Ascending aorta (tissue), 2 donors: Measurements from ENCODE around the gene ENAH. TPM values are rescaled to one million over a fixed set of nuclear protein-coding genes. Genes with fewer than 3 reads are reported as not detected.

Source experiments
- DNase-seq, 2 donors: peaks; one replicate each; pipeline ENCODE4 v3.0.0-alpha.2; 2019; ENCODE audit warnings: low spot score in 2 of 2
- H3K27ac ChIP-seq, 2 donors: fragments of 200-600 bp; sonication (generic); one replicate each; pipeline ENCODE4 v1.5.1; 2016 to 2017; ENCODE audit warnings: mild to moderate bottlenecking in 1 of 2
- H3K27me3 ChIP-seq: fragments of 200-600 bp; sonication (generic); one replicate; pipeline ENCODE4 v1.5.1; 2017
- H3K36me3 ChIP-seq, 2 donors: fragments of 200-600 bp; sonication (generic); one replicate each; pipeline ENCODE4 v1.5.1; 2016
- H3K4me1 ChIP-seq, 2 donors: fragments of 200-600 bp; sonication (generic); one replicate each; pipeline ENCODE4 v1.5.1; 2016 to 2017; ENCODE audit warnings: mild to moderate bottlenecking in 1 of 2
- H3K4me3 ChIP-seq, 2 donors: fragments of 200-600 bp; sonication (generic); one replicate each; pipeline ENCODE4 v1.5.1; 2016 to 2017; ENCODE audit warnings: mild to moderate bottlenecking in 1 of 2
- H3K9me3 ChIP-seq, 2 donors: fragments of 200-600 bp; sonication (generic); one replicate each; pipeline ENCODE4 v1.5.1; 2016
- intact Hi-C: fragments of 100-400 bp; cut with DNase I; formaldehyde crosslinking; loops from one replicate; pipeline ENCODE4 v1.15.1; 2023
- total RNA-seq: library from RNA; depleted of rRNA; stranded (reverse); fragments of >200 nt; gene quantifications from one replicate; pipeline ENCODE4 v1.1.0, GENCODE V29; 2016
- TF ChIP-seq, protein P1 (sequence below), 3 experiments: fragments of 200-600 bp in 2 of 3; fragments of 450-650 bp in 1 of 3; sonication (generic) in 2 of 3; IDR thresholded peaks; one replicate each; pipeline ENCODE4 v1.5.1; 2016 to 2019; ENCODE audit warnings: antibody characterized with exemption in 3 of 3, mild to moderate bottlenecking in 1 of 3, moderate library complexity in 1 of 3

The ENAH gene
- total RNA-seq, 1 donor from 2014 or later, result 103 TPM

DNA sequence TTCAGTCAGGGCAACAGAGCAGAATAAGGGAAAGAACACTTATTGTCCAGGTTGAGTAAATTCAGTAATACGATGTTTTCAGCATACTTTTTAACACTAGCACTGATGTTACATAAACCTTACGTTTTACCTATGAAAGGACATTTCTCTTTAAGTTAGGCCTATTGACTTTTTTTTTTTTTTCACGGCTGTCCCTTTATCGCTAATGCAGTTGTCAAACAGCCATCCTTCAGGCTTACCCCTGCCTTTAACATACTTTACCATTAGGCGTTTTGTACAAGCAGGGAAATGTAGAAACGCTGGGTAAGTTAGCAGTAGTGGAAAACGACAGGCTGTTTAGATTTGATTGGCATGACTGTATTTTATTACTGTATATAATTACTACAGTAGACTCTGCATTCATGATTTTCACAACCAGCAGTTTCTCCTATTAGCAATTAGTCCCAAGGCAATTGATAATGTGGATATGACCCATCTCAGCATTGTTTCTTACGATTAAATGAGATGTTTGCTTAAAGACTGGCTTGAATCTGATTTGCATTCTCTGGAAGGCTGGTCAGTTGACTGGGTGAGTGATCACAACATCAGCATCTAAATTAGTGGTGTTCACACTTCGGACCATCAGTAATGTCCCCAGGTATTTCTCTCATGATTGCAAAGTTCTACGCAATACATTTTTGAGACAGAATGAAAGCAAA is 115.2 kb downstream of the ENAH start:
- Histone ChIP-seq H3K9me3 (no peaks in the 10 kb centered on the region), H3K27me3 (no peaks in the 10 kb centered on the region), H3K27ac (no peak overlapping the region), H3K36me3 (no peaks in the 10 kb centered on the region), H3K4me3 (no peak overlapping the region), H3K4me1 (peaks cover 0 to 12% of the 10 kb centered on the region in 2 donors)
- no peak for DNase-seq
- intact Hi-C loops, result no loop called here
- TF ChIP-seq, protein P1, sequence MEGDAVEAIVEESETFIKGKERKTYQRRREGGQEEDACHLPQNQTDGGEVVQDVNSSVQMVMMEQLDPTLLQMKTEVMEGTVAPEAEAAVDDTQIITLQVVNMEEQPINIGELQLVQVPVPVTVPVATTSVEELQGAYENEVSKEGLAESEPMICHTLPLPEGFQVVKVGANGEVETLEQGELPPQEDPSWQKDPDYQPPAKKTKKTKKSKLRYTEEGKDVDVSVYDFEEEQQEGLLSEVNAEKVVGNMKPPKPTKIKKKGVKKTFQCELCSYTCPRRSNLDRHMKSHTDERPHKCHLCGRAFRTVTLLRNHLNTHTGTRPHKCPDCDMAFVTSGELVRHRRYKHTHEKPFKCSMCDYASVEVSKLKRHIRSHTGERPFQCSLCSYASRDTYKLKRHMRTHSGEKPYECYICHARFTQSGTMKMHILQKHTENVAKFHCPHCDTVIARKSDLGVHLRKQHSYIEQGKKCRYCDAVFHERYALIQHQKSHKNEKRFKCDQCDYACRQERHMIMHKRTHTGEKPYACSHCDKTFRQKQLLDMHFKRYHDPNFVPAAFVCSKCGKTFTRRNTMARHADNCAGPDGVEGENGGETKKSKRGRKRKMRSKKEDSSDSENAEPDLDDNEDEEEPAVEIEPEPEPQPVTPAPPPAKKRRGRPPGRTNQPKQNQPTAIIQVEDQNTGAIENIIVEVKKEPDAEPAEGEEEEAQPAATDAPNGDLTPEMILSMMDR (IDR thresholded peaks at IDR 0.05), result no peak

DNA sequence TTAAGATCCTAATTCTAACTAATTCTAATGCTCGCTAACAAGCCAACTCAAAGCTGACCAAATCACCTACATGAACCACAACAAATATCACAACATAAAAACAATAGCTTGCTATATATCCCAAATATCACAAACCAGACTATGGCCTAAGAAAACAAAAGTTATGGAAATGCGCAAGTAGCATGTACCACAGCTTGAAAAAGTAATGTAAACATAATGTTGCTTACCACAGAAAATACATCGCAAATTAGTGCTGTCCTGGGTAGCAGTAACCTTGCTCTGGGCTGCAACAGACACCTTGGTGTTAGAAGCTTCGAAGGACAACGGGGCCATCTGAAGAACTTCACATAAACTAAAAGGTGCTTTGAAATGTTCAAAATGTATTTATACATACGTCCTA is 117.6 kb downstream of the ENAH start:
- no peaks in the 10 kb centered on the region for H3K9me3 ChIP-seq
- H3K27me3 ChIP-seq, result no peaks in the 10 kb centered on the region
- H3K36me3 ChIP-seq, result no peaks in the 10 kb centered on the region
- intact Hi-C loops, result no loop called here
- no peak for DNase-seq
- H3K27ac ChIP-seq, result no peak overlapping the region
- peaks cover 0 to 7% of the 10 kb centered on the region in 2 donors for H3K4me1 ChIP-seq
- H3K4me3 ChIP-seq, result no peak overlapping the region
- TF ChIP-seq, protein P1 (IDR thresholded peaks at IDR 0.05), result no peak

DNA sequence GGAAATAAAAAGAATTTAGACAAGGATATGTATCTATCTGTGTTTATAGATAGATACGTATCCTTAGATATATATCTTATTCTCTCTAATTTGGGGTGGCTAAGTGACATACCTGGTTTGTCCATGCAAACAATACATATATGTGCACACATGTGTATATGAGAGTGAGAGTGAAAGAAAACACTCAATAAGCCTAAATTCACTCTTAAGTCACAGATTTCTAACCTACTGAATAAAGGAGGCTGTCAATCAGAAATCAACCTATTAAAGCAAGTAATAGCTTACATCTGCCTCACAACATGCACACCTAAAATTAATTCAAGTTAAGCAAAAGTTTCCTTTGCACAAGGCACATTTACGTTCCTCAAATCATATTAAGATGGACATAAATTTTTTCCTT is 118.2 kb downstream of the ENAH start:
- peaks cover 0 to 4% of the 10 kb centered on the region in 2 donors for H3K4me1 ChIP-seq
- TF ChIP-seq, protein P1 (IDR thresholded peaks at IDR 0.05), result no peak
- intact Hi-C loops, result no loop called here

DNA sequence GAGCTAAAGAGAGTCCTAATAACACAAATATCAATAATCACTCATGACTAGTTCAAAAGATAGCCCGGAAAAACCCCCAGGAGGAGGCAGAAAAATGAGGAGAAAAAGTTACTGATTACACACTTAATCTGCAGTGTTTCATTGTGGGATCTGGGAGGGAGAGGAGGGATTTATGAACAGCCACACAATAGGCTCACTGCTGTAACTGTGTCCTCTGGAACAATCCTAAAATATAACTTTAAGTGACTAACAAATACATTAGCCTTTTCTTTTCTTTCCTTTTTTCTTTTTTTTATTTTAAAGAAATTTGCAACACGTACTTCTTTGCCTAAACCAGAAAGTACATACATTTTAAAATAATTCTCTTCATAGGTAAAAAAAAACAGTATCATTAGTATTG is 118.8 kb downstream of the ENAH start:
- TF ChIP-seq, protein P1 (IDR thresholded peaks at IDR 0.05), result no peak
- H3K9me3 ChIP-seq, result no peaks in the 10 kb centered on the region
- H3K4me3 ChIP-seq, result no peak overlapping the region
- no peak for DNase-seq
- no peak overlapping the region for H3K27ac ChIP-seq
- H3K36me3 ChIP-seq, result peaks cover 0 to 8% of the 10 kb centered on the region in 2 donors
- no peaks in the 10 kb centered on the region for H3K27me3 ChIP-seq
- H3K4me1 ChIP-seq, result peaks cover 0 to 4% of the 10 kb centered on the region in 2 donors
- intact Hi-C loops, result no loop called here

More for the DNA sequence above, 118.2 kb downstream of the ENAH start:
- no peak for DNase-seq
- no peaks in the 10 kb centered on the region for H3K27me3 ChIP-seq
- no peak overlapping the region for H3K4me3 ChIP-seq
- peaks cover 0 to 4% of the 10 kb centered on the region in 2 donors for H3K36me3 ChIP-seq
- H3K9me3 ChIP-seq, result no peaks in the 10 kb centered on the region
- H3K27ac ChIP-seq, result no peak overlapping the region

DNA sequence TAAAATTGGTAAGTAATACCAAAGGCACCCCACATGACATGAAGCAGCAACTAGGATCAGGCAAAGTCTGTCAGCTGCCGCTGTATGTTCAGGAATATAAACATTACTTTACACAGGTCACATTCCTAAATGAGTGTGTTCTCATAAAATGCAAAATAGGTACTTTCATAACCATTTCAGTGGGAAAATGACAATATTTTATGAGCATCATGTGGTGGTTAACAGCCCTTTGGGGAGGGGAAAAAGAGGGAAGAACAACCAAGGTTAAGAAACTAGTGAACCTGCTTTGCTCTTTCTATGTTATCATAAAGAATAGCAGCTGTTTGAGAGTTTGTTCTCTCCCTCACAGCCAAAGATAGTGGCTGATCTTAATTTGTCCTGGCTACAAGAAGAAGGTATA is 119.7 kb downstream of the ENAH start:
- H3K4me3 ChIP-seq, result no peak overlapping the region
- no peaks in the 10 kb centered on the region for H3K27me3 ChIP-seq
- TF ChIP-seq, protein P1 (IDR thresholded peaks at IDR 0.05), result no peak
- no peak overlapping the region for H3K27ac ChIP-seq
- intact Hi-C loops, result no loop called here
- H3K9me3 ChIP-seq, result no peaks in the 10 kb centered on the region
- no peak for DNase-seq
- H3K36me3 ChIP-seq, result peaks cover 0 to 8% of the 10 kb centered on the region in 2 donors
- H3K4me1 ChIP-seq, result no peaks in the 10 kb centered on the region
